Vagina (tissue), 2 donors: ENCODE measurements around the gene SUN5. TPM values are rescaled to one million over a fixed set of nuclear protein-coding genes. Genes with fewer than 3 reads are reported as not detected.

ENCODE experiments used
- DNase-seq, 2 donors: peaks; one replicate each; pipeline ENCODE4 v3.0.0-alpha.2; 2017; ENCODE audit errors: extremely low spot score in 2 of 2
- H3K27ac ChIP-seq: fragments of 200-600 bp; sonication (generic); one replicate; pipeline ENCODE4 v1.5.1; 2019
- H3K27me3 ChIP-seq: fragments of 200-600 bp; sonication (generic); one replicate; pipeline ENCODE4 v1.5.1; 2019
- H3K36me3 ChIP-seq, 2 donors: fragments of 200-600 bp; sonication (generic); one replicate each; pipeline ENCODE4 v1.5.1; 2017 to 2019
- H3K4me1 ChIP-seq: fragments of 200-600 bp; sonication (generic); one replicate; pipeline ENCODE4 v1.5.1; 2019
- H3K4me3 ChIP-seq, 2 donors: fragments of 200-600 bp; sonication (generic); 1 replicate in 1 of 2; 2 replicates in 1 of 2; pipeline ENCODE4 v1.5.1; 2016 to 2019
- H3K9me3 ChIP-seq: fragments of 200-600 bp; sonication (generic); one replicate; pipeline ENCODE4 v1.5.1; 2019
- CTCF ChIP-seq, 3 experiments: fragments of 450-650 bp in 2 of 3; fragments of 200-600 bp in 1 of 3; sonication (generic) in 1 of 3; IDR thresholded peaks; one replicate each; pipeline ENCODE4 v1.5.1; 2017 to 2019; ENCODE audit warnings: antibody characterized with exemption in 3 of 3, mild to moderate bottlenecking in 2 of 3, moderate library complexity in 2 of 3
- POLR2A ChIP-seq, 2 donors: fragments of 450-650 bp; IDR thresholded peaks; one replicate each; pipeline ENCODE4 v1.6.1; 2017; ENCODE audit warnings: antibody characterized with exemption in 2 of 2, mild to moderate bottlenecking in 2 of 2, moderate library complexity in 2 of 2
- POLR2AphosphoS5 ChIP-seq, 2 donors: sonication (generic); formaldehyde crosslinking; IDR thresholded peaks; one replicate each; pipeline ENCODE4 v1.9.0; 2017; ENCODE audit warnings: antibody characterized with exemption in 2 of 2, mild to moderate bottlenecking in 2 of 2, low read depth in 1 of 2; ENCODE audit not compliant: insufficient read depth in 1 of 2
- intact Hi-C: fragments of 100-400 bp; cut with DNase I; formaldehyde crosslinking; loops from one replicate; pipeline ENCODE4 v1.15.1; 2023
- total RNA-seq: library from RNA; depleted of rRNA; stranded (reverse); fragments of >200 nt; gene quantifications from one replicate; pipeline ENCODE4 v1.2.3, GENCODE V29; 2016

SUN5 gene
- total RNA-seq, 1 donor from 2014 or later: not detected

- H3K27me3 ChIP-seq: no peaks in the 10 kb centered on the region
- no peaks in the 10 kb centered on the region for H3K36me3 ChIP-seq
- intact Hi-C loops: no loop called here
- no peaks in the 10 kb centered on the region for H3K9me3 ChIP-seq
- no peak for DNase-seq
- TF ChIP-seq POLR2AphosphoS5 (IDR thresholded peaks at IDR 0.05; ENCODE audit: insufficient read depth in 1 of 2, low read depth in 1 of 2) (no peak), CTCF (IDR thresholded peaks at IDR 0.05) (no peak), POLR2A (IDR thresholded peaks at IDR 0.05) (no peak)
- H3K4me3 ChIP-seq: no peak overlapping the region
- no peaks in the 10 kb centered on the region for H3K4me1 ChIP-seq
- H3K27ac ChIP-seq: no peak overlapping the region
Observed at GRCh38 chr20:33030569-33030968, 26.3 kb upstream of the SUN5 start.

GRCh38 chr20:33030076-33030475 is 25.8 kb upstream of the SUN5 start:
- Histone ChIP-seq H3K9me3 (no peaks in the 10 kb centered on the region), H3K27me3 (no peaks in the 10 kb centered on the region), H3K36me3 (no peaks in the 10 kb centered on the region), H3K27ac (no peak overlapping the region), H3K4me3 (no peak overlapping the region), H3K4me1 (no peaks in the 10 kb centered on the region)
- intact Hi-C loops: no loop called here
- no peak for DNase-seq
- TF ChIP-seq POLR2AphosphoS5 (IDR thresholded peaks at IDR 0.05; ENCODE audit: insufficient read depth in 1 of 2, low read depth in 1 of 2) (no peak), POLR2A (IDR thresholded peaks at IDR 0.05) (no peak), CTCF (IDR thresholded peaks at IDR 0.05) (no peak)

- no peaks in the 10 kb centered on the region for H3K36me3 ChIP-seq
- no peaks in the 10 kb centered on the region for H3K9me3 ChIP-seq
- intact Hi-C loops: no loop called here
- H3K4me3 ChIP-seq: no peak overlapping the region
- TF ChIP-seq POLR2A (IDR thresholded peaks at IDR 0.05) (no peak), POLR2AphosphoS5 (IDR thresholded peaks at IDR 0.05; ENCODE audit: insufficient read depth in 1 of 2, low read depth in 1 of 2) (no peak)
- H3K27ac ChIP-seq: no peak overlapping the region
- no peak for DNase-seq
- no peaks in the 10 kb centered on the region for H3K27me3 ChIP-seq
- no peaks in the 10 kb centered on the region for H3K4me1 ChIP-seq
Observed at GRCh38 chr20:33028875-33029274, 24.6 kb upstream of the SUN5 start.

GRCh38 chr20:33027769-33028751 is 23.8 kb upstream of the SUN5 start:
- Histone ChIP-seq H3K27ac (no peak overlapping the region), H3K4me1 (no peaks in the 10 kb centered on the region), H3K4me3 (no peak overlapping the region), H3K36me3 (no peaks in the 10 kb centered on the region), H3K27me3 (no peaks in the 10 kb centered on the region), H3K9me3 (no peaks in the 10 kb centered on the region)
- TF ChIP-seq POLR2AphosphoS5 (IDR thresholded peaks at IDR 0.05; ENCODE audit: insufficient read depth in 1 of 2, low read depth in 1 of 2) (no peak), POLR2A (IDR thresholded peaks at IDR 0.05) (no peak), CTCF (IDR thresholded peaks at IDR 0.05) (no peak)
- no peak for DNase-seq
- intact Hi-C loops: no loop called here

GRCh38 chr20:33026779-33027759 is 22.8 kb upstream of the SUN5 start:
- no peak for TF ChIP-seq CTCF (IDR thresholded peaks at IDR 0.05)
- no peak for TF ChIP-seq POLR2A (IDR thresholded peaks at IDR 0.05)
- no peak for TF ChIP-seq POLR2AphosphoS5 (IDR thresholded peaks at IDR 0.05; ENCODE audit: insufficient read depth in 1 of 2, low read depth in 1 of 2)
- DNase-seq: no peak
- no peak overlapping the region for H3K4me3 ChIP-seq
- H3K36me3 ChIP-seq: no peaks in the 10 kb centered on the region
- intact Hi-C loops: no loop called here
- no peaks in the 10 kb centered on the region for H3K27me3 ChIP-seq
- H3K4me1 ChIP-seq: no peaks in the 10 kb centered on the region
- no peaks in the 10 kb centered on the region for H3K9me3 ChIP-seq
- H3K27ac ChIP-seq: no peak overlapping the region
